Measurements from ENCODE around the gene NPR1.

- TF ChIP-seq, protein P1, sequence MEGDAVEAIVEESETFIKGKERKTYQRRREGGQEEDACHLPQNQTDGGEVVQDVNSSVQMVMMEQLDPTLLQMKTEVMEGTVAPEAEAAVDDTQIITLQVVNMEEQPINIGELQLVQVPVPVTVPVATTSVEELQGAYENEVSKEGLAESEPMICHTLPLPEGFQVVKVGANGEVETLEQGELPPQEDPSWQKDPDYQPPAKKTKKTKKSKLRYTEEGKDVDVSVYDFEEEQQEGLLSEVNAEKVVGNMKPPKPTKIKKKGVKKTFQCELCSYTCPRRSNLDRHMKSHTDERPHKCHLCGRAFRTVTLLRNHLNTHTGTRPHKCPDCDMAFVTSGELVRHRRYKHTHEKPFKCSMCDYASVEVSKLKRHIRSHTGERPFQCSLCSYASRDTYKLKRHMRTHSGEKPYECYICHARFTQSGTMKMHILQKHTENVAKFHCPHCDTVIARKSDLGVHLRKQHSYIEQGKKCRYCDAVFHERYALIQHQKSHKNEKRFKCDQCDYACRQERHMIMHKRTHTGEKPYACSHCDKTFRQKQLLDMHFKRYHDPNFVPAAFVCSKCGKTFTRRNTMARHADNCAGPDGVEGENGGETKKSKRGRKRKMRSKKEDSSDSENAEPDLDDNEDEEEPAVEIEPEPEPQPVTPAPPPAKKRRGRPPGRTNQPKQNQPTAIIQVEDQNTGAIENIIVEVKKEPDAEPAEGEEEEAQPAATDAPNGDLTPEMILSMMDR (IDR thresholded peaks at IDR 0.05): no peak
- no peak for TF ChIP-seq EP300 (IDR thresholded peaks at IDR 0.05)
- no peak for TF ChIP-seq POLR2A (IDR thresholded peaks at IDR 0.05; ENCODE audit: low read length)
- TF ChIP-seq, protein P2, sequence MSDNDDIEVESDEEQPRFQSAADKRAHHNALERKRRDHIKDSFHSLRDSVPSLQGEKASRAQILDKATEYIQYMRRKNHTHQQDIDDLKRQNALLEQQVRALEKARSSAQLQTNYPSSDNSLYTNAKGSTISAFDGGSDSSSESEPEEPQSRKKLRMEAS (IDR thresholded peaks at IDR 0.05): no peak
- no peak for TF ChIP-seq MYC (IDR thresholded peaks at IDR 0.05; ENCODE audit: borderline replicate concordance, low read length)
Measured at GRCh38 chr1:153667439-153667838, 11.0 kb upstream of the NPR1 start.
